GM18861 (cell line): ENCODE data around the gene MED22.
A peak's percentile ranks its signal among the peaks of the same experiment; 100 is the strongest.

ENCODE experiments used
- ATAC-seq: cut with Tn5 transposase; IDR thresholded peaks from one replicate; pipeline ENCODE4 v1.9.1; 2021; ENCODE audit not compliant: unreplicated experiment

MED22 gene

GRCh38 chr9:133356391-133357091, 8.6 kb upstream of the MED22 start, which contains the start of the genes SURF1 and SURF2:
Gene SURF1, minus strand, starts transcription at chr9:133356487. Its CDS starts 34 bp downstream, at chr9:133356453.
Gene SURF2, plus strand, starts transcription at chr9:133356550. Its CDS starts 43 bp downstream, at chr9:133356593.
- ATAC-seq, result no peak

- ATAC-seq, result no peak
Measured at GRCh38 chr9:133355881-133356357, 8.0 kb upstream of the MED22 start.

- no peak for ATAC-seq
Measured at GRCh38 chr9:133354766-133355165, 6.8 kb upstream of the MED22 start.

- no peak for ATAC-seq
Measured at GRCh38 chr9:133353548-133353947, 5.6 kb upstream of the MED22 start.

- ATAC-seq, result no peak
Measured at GRCh38 chr9:133352635-133353340, 4.9 kb upstream of the MED22 start.

- no peak for ATAC-seq
Measured at GRCh38 chr9:133351908-133352634, 4.1 kb upstream of the MED22 start.

- no peak for ATAC-seq
Measured at GRCh38 chr9:133351526-133351907, 3.6 kb upstream of the MED22 start.

- no peak for ATAC-seq
Measured at GRCh38 chr9:133349965-133350616, 2.2 kb upstream of the MED22 start.

- ATAC-seq, result no peak
Measured at GRCh38 chr9:133348718-133349573, 1.0 kb upstream of the MED22 start.

GRCh38 chr9:133347515-133347984, 381 bp downstream of the MED22 start:
- ATAC-seq, result peak; percentile 16

GRCh38 chr9:133346021-133346785, 1.7 kb downstream of the MED22 start:
- no peak for ATAC-seq

- ATAC-seq, result no peak
Measured at GRCh38 chr9:133345596-133345995, 2.3 kb downstream of the MED22 start.

- no peak for ATAC-seq
Measured at GRCh38 chr9:133344979-133345378, 3.0 kb downstream of the MED22 start.

- ATAC-seq, result no peak
Measured at GRCh38 chr9:133344071-133344470, 3.9 kb downstream of the MED22 start.

- ATAC-seq, result no peak
Measured at GRCh38 chr9:133342570-133342969, 5.4 kb downstream of the MED22 start.

GRCh38 chr9:133342069-133342406, 5.9 kb downstream of the MED22 start:
- ATAC-seq, result no peak

GRCh38 chr9:133341369-133342068, 6.4 kb downstream of the MED22 start:
- no peak for ATAC-seq

GRCh38 chr9:133340916-133341315, 7.0 kb downstream of the MED22 start:
- no peak for ATAC-seq

- ATAC-seq, result no peak
Measured at GRCh38 chr9:133340256-133340655, 7.7 kb downstream of the MED22 start.
